DOHH2 (cell line): ENCODE data around the gene PGRMC1.

ENCODE experiments used
- CTCF ChIP-seq: fragments of 200-600 bp; sonication (generic); IDR thresholded peaks from one replicate; pipeline ENCODE4 v1.5.1; 2014; ENCODE audit warnings: antibody characterized with exemption, mild to moderate bottlenecking, low read depth, low read length; ENCODE audit not compliant: poor library complexity, severe bottlenecking
- EZH2phosphoT487 ChIP-seq: fragments of 200-600 bp; sonication (generic); IDR thresholded peaks from 2 replicates; pipeline ENCODE4 v1.6.1; 2017; ENCODE audit warnings: borderline replicate concordance, mild to moderate bottlenecking, antibody characterized with exemption, low read length, moderate library complexity, mixed read lengths

GRCh38 chrX:119208401-119209057 lies 27.6 kb upstream of the PGRMC1 start:
- no peak for TF ChIP-seq CTCF
- no peak for TF ChIP-seq EZH2phosphoT487
